ENCODE data around the gene ZNF253. TPM values are rescaled to one million over a fixed set of nuclear protein-coding genes. Genes with fewer than 3 reads are reported as not detected.

ZNF253 gene
- total RNA-seq, 1 donor from 2014 or later: 6.6 TPM

Other genes starting within 250 kb of the ZNF253 start
- gene PBX4, start 247.2 kb upstream of the ZNF253 start, total RNA-seq: not detected
- gene LPAR2, start 237.7 kb upstream of the ZNF253 start, total RNA-seq: 1.7 TPM
- gene GMIP, start 222.2 kb upstream of the ZNF253 start, total RNA-seq: 3.0 TPM
- 16.2 TPM for gene ATP13A1, start 202.2 kb upstream of the ZNF253 start, total RNA-seq
- 2.9 TPM for gene ZNF101, start 197.0 kb upstream of the ZNF253 start, total RNA-seq
- gene ZNF14, start 132.8 kb upstream of the ZNF253 start, total RNA-seq: 3.2 TPM
- gene ZNF506, start 44.1 kb upstream of the ZNF253 start, total RNA-seq: 8.1 TPM
- 1.2 TPM for gene ZNF93, start 35.1 kb downstream of the ZNF253 start, total RNA-seq
- gene ZNF682, start 173.6 kb downstream of the ZNF253 start, total RNA-seq: 6.3 TPM
- 1.00 TPM for gene ZNF90, start 212.1 kb downstream of the ZNF253 start, total RNA-seq